GM21529 (cell line): ENCODE data around the gene SLC44A1.

Source experiments
- ATAC-seq: cut with Tn5 transposase; IDR thresholded peaks from one replicate; pipeline ENCODE4 v1.9.1; 2021; ENCODE audit not compliant: unreplicated experiment

Gene SLC44A1

DNA sequence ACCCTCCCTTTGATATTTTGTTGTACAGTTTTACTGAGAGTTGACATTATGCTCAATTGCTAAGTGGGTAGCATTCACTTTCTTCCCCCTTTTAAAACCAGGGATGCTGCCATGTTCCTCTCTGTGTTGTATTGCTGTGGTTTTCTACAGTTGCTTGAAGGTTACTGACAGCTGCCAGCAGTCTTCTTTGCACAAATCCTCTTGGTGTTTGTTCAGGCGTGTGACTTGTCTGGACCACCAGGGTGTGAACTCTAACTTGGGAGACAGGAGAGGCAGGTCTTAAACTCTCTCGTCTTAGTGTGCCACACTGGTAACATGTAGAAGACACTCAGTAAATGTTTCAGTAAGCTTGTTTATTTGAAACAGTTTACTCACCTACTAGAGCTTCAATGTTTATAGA, 25.1 kb downstream of the SLC44A1 start:
- no peak for ATAC-seq

GRCh38 chr9:105270711-105271110, 26.3 kb downstream of the SLC44A1 start:
- no peak for ATAC-seq

GRCh38 chr9:105273731-105274130, 29.3 kb downstream of the SLC44A1 start:
- ATAC-seq, result no peak

DNA sequence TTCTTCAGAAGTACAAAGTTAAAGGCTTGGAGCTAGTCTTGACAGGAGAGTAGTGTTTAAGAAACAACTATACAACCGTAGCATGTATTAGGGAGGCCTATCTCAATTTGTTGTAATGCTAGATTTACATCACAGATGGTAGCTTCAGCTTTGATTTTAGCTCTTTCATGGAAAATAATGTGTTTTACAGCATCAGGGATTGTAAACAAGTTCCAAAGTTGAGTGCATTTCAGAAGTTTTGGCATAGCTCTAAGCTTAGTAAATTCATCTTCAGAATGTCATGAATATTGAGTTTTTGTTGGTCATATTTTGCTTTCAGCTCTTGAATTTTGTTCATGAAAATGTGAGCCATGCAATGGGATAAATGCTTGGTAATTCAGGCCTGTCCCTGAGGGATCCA, 30.7 kb downstream of the SLC44A1 start:
- no peak for ATAC-seq

- ATAC-seq, result no peak
Observed at GRCh38 chr9:105275938-105276337, 31.5 kb downstream of the SLC44A1 start.

DNA sequence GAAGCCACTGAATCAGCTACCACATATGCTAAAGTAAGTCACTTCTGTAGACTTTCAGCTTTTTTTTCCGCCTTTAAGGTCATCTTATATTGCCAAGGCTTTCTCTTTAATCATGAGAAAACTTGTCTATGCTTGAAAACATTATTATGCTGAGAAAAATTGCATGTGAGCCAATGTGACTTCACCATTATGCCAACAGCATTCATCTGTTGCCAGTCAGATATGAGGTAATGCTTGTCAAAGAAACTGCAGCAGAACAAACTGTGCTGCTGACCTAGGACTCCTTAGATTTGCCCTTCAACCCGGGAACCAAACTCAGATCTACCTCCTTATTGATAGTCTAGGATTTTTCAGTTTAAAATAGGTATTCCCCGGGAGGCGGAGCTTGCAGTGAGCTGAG, 34.3 kb downstream of the SLC44A1 start:
- ATAC-seq, result no peak

DNA sequence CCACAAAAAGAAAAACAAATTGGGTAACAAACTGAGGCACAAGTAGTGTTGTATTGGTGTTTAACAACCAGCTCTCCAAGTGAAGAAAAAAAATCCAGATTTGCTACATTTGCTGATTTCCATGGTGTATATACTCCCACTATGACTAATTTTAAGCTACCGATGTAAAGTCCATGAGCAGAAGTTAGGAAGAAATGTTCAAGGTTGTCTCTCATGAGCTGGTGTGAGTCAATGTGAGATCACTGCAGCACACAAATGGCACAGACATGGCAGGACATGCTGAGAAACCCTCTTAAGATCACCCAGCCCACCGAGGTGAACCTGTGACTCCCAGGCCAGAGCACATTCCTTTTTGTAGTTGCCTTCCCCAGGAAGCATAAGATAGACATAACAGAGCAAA, 36.2 kb downstream of the SLC44A1 start:
- no peak for ATAC-seq

DNA sequence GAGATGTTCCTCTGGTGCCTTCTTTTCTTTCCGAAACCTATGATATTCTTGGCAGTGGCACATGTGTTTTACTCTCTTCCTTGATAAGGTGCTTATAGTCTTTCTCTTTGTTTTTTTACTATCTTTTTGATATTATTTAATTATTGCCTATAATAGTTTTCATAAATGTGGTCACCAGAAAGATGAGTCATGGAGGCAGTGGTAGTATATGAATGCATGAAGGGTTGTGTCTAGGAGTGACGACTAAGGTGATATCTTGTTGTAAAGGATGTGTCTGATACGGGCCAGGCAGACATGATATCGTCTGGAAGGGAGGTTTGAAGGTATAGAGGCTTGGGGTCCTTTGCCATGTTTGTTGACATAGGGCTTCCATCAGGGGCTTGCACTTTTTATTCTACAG, 36.8 kb downstream of the SLC44A1 start:
- ATAC-seq, result no peak

GRCh38 chr9:105281926-105282325, 37.5 kb downstream of the SLC44A1 start:
- no peak for ATAC-seq

- no peak for ATAC-seq
Observed at GRCh38 chr9:105282870-105283621, 38.6 kb downstream of the SLC44A1 start.

- no peak for ATAC-seq
Observed at GRCh38 chr9:105283795-105284194, 39.3 kb downstream of the SLC44A1 start.

DNA sequence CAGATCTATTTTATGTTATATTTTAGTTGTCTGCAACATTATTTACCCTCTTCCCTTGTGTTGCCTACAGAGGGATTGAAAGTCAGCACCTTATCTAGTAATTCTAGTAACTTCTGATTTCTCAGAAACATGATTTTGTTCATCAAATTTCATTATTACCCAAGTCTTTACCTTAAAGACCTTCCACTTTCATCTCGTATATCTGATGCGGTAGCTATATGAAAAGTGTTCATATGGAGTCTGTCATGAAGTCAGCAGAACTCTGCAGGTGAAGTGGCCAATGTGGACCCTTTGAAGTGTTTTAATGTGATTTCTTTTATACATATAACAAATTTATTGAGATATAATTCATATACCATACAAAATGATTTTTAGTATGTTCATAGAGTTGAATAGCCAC, 40.0 kb downstream of the SLC44A1 start:
- no peak for ATAC-seq

DNA sequence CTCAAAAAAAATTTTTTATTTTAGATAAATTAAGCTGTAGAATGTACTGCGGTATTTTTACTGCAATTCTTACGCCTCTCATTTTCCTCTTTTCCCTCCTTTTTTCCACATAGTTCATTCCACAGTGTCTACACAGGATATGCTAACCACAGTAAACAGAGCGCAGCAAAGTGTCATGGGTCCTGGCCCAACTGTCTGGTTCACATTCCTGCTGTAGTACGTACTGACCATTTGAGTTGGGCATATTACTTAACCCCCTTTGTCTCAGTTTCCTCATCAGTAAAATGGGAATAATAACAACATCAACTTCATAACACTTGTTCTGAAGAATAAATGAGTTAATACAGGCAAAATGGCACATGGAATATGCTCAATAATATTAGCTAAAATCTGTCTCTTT, 41.6 kb downstream of the SLC44A1 start:
- no peak for ATAC-seq

GRCh38 chr9:105289305-105289704, 44.9 kb downstream of the SLC44A1 start:
- no peak for ATAC-seq

DNA sequence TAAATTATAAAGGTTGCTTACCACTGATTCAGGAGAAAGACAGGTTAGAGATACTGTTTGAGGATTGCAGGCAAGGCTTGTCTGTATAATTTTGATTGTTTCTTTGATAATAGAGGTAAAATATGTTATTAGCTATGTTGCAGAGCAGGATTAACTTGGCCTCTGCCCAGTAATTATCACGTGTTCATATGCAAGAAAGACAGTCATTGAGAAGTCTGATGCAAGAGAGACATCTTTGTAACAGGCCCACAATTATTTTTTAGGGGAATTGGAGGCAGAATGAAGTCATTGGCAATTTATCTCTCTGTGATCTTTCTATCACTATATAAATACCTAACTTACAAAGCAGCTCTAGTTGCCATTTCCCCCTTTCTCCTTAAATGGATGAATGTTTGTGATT, 46.0 kb downstream of the SLC44A1 start:
- no peak for ATAC-seq

- no peak for ATAC-seq
Observed at GRCh38 chr9:105290954-105291353, 46.5 kb downstream of the SLC44A1 start.

DNA sequence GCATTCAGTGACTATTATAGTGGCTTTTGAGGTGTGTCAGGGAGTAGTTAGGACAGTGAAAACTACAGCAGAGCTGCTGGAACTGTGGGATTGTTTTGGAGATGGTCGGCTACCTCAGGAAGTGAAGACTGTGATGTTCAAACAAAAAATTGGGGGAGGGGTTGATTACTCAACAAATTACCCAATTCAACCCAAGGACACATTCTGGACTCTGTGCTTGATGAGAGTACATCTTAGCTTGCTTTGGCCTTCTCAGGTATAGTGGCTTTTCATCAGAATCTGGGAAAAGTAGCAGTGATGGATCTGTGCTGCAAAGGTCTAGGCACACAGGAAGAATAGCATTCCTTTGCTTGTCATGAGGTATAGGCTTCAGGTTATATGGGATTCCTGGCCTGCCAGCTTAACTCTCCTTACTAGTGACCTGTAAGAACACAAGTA, 47.0 kb downstream of the SLC44A1 start:
- no peak for ATAC-seq

GRCh38 chr9:105291938-105292337, 47.5 kb downstream of the SLC44A1 start:
- no peak for ATAC-seq

DNA sequence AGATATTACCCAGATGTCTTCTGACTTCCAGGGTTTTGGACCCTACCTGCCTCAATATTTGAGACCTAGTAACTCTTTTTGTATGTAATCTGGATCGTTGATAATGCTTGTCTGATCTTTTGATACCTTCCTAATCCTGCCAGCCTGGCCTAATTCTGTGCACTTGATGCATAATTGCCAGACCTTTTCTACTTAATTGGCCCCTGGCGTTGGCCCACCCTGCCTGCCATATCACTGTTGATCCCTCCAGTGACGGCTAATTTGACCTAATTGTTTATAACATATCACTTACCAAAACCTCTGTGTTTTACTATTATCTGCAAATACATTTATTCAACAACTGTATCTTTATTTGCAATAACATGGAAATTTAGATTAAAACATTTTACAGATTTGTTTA, 49.0 kb downstream of the SLC44A1 start:
- ATAC-seq, result no peak

GRCh38 chr9:105295201-105295550, 50.7 kb downstream of the SLC44A1 start:
- ATAC-seq, result no peak

GRCh38 chr9:105295986-105296385, 51.5 kb downstream of the SLC44A1 start:
- no peak for ATAC-seq

GRCh38 chr9:105296445-105296844, 52.0 kb downstream of the SLC44A1 start:
- no peak for ATAC-seq

DNA sequence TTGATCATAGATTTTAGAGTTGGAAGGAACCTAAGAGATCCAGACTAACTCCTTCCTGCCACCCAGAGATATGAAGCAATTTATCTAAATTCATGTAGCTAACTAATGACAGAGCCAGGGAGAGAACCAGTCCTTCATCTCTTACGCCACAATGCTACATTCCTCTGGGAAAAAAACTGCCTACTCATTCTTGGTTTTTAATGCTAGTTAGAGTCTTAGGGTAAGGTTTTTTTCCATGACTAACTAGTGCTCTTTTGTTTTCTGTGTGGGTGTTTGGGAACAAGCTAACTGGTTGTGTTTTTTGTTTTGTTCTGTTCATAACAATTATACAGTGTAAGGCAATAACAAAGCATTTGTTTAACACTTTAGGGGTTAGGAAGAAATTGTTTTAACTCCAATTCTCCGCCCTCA, 52.4 kb downstream of the SLC44A1 start:
- no peak for ATAC-seq
